Sigmoid colon (tissue), 7 donors: ENCODE data around the gene DCHS2. TPM values are rescaled to one million over a fixed set of nuclear protein-coding genes. Genes with fewer than 3 reads are reported as not detected.

ENCODE experiments used
- DNase-seq: peaks from one replicate; pipeline ENCODE4 v3.0.0-alpha.2; 2019
- H3K27ac ChIP-seq, 4 donors: fragments of 200-600 bp; sonication (generic); one replicate each; pipeline ENCODE4 v1.5.1; 2016 to 2019; ENCODE audit warnings: mild to moderate bottlenecking in 1 of 4
- H3K27me3 ChIP-seq, 3 donors: fragments of 200-600 bp; sonication (generic); one replicate each; pipeline ENCODE4 v1.5.1; 2019; ENCODE audit warnings: mild to moderate bottlenecking in 1 of 3
- H3K36me3 ChIP-seq, 4 donors: fragments of 200-600 bp; sonication (generic); one replicate each; pipeline ENCODE4 v1.5.1; 2016 to 2019
- H3K4me1 ChIP-seq, 4 donors: fragments of 200-600 bp; sonication (generic); one replicate each; pipeline ENCODE4 v1.5.1; 2017 to 2019
- H3K4me3 ChIP-seq, 4 donors: fragments of 200-600 bp; sonication (generic); one replicate each; pipeline ENCODE4 v1.5.1; 2017 to 2019; ENCODE audit warnings: mild to moderate bottlenecking in 2 of 4, moderate library complexity in 1 of 4
- H3K9me3 ChIP-seq, 4 donors: fragments of 200-600 bp in 3 of 4; sonication (generic) in 3 of 4; one replicate each; pipeline versions ENCODE4 v1.5.1 to v1.6.1; 2013 to 2019
- EP300 ChIP-seq, 4 donors: sonication (generic); formaldehyde crosslinking; IDR thresholded peaks; one replicate each; pipeline ENCODE4 v1.6.1; 2017; ENCODE audit warnings: antibody characterized with exemption in 4 of 4
- POLR2A ChIP-seq, 2 donors: fragments of 450-650 bp; IDR thresholded peaks; one replicate each; pipeline ENCODE4 v1.6.1; 2016; ENCODE audit warnings: antibody characterized with exemption in 2 of 2, mild to moderate bottlenecking in 2 of 2, moderate library complexity in 2 of 2
- POLR2AphosphoS5 ChIP-seq, 4 donors: sonication (generic); formaldehyde crosslinking; IDR thresholded peaks; one replicate each; pipeline ENCODE4 v1.6.1; 2017; ENCODE audit warnings: antibody characterized with exemption in 4 of 4
- WGBS, 2 donors: extraction: QIAGEN DNeasy Blood & Tissue Kit; methylation state at CpG; one replicate each; pipeline ENCODE4 v1.1.7; 2013; 5-methylcytosine and 5-hydroxymethylcytosine counted together
- intact Hi-C: fragments of 100-400 bp; cut with DNase I; formaldehyde crosslinking; loops from one replicate; pipeline ENCODE4 v1.15.1; 2023
- polyA plus RNA-seq, 3 donors: library from polyadenylated mRNA; stranded (reverse); fragments of 200-250 nt; gene quantifications; one replicate each; pipeline ENCODE4 v1.2.3, GENCODE V29; 2013
- total RNA-seq, 4 donors: library from RNA; depleted of rRNA; stranded (reverse); fragments of >200 nt; gene quantifications; one replicate each; pipeline ENCODE4 v1.1.0, GENCODE V29; 2016
- TF ChIP-seq, protein P1 (sequence below), 4 experiments: fragments of 450-650 bp in 3 of 4; fragments of 200-600 bp in 1 of 4; IDR thresholded peaks; one replicate each; pipeline ENCODE4 v1.5.1; 2016 to 2019; ENCODE audit warnings: antibody characterized with exemption in 4 of 4, mild to moderate bottlenecking in 3 of 4, moderate library complexity in 2 of 4
- donor health status: healthy with polysubstance abuse.
- donor health status: Bipolar disorder and iron deficiency.
- donor health status: healthy.

DCHS2 gene
- total RNA-seq (10 to 100 TPM; 13.6 to 24.1 (median 17.2) TPM), polyA plus RNA-seq (under 1 TPM; under 0.01 to 0.61 (median under 0.01) TPM)

GRCh38 chr4:154491341-154492271, at the start of gene DCHS2:
Gene DCHS2 (minus strand): TSS chr4:154491799. CDS start chr4:154491355, 444 bp downstream.
- Histone ChIP-seq H3K4me3 (peak within 1 kb of the TSS; percentile 46 to 57 (median 52)), H3K36me3 (no peaks in the 10 kb centered on the region), H3K27me3 (peaks cover 0 to 10% (median 0%) of the 10 kb centered on the region in 3 donors), H3K27ac (peak within 1 kb of the TSS in 3 of 4 donors; percentile 60 to 77 (median 76)), H3K9me3 (no peaks in the 10 kb centered on the region), H3K4me1 (peaks cover 0 to 36% (median 19%) of the 10 kb centered on the region in 4 donors)
- TF ChIP-seq POLR2AphosphoS5 (IDR thresholded peaks at IDR 0.05), result peak in 2 of 4 donors; percentile 29 to 35
- TF ChIP-seq EP300 (IDR thresholded peaks at IDR 0.05), result no peak
- peak; percentile 78 for DNase-seq
- WGBS, 2 donors, result 1% methylated on average over 53 of the region's 53 CpGs
- intact Hi-C loops, result loop anchor here (2.0 to 5.0 kb wide), 2 partner anchors 75 to 94 kb away; no protein-coding TSS in a partner anchor

DNA sequence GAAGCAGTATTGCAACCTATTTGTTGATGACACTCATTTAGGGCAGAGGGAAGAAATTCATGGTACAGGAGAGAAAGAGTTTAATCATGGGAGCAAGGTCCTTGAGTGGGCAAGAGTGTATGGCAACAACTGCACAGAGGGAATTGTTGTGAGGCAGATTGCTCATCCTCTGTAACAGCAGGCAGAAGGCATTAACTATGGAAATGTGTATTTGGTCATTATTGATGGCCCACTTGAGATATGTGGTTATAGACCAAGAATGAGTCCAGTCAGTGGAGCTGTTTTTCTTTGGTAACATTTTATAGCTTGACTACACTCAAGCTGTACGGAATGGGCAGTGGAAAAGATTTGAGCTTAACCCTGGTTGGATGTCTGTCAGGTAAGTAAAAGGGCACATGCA, 42.7 kb upstream of the DCHS2 start:
- no peak for DNase-seq
- peaks cover 0 to 8% (median 7%) of the 10 kb centered on the region in 4 donors for H3K4me1 ChIP-seq
- WGBS, 2 donors, result 64 to 80% methylated on average over 1 of the region's 1 CpG
- TF ChIP-seq, protein P1, sequence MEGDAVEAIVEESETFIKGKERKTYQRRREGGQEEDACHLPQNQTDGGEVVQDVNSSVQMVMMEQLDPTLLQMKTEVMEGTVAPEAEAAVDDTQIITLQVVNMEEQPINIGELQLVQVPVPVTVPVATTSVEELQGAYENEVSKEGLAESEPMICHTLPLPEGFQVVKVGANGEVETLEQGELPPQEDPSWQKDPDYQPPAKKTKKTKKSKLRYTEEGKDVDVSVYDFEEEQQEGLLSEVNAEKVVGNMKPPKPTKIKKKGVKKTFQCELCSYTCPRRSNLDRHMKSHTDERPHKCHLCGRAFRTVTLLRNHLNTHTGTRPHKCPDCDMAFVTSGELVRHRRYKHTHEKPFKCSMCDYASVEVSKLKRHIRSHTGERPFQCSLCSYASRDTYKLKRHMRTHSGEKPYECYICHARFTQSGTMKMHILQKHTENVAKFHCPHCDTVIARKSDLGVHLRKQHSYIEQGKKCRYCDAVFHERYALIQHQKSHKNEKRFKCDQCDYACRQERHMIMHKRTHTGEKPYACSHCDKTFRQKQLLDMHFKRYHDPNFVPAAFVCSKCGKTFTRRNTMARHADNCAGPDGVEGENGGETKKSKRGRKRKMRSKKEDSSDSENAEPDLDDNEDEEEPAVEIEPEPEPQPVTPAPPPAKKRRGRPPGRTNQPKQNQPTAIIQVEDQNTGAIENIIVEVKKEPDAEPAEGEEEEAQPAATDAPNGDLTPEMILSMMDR (IDR thresholded peaks at IDR 0.05), result no peak
- no peak for TF ChIP-seq POLR2AphosphoS5 (IDR thresholded peaks at IDR 0.05)
- no peak for TF ChIP-seq EP300 (IDR thresholded peaks at IDR 0.05)
- no peak for TF ChIP-seq POLR2A (IDR thresholded peaks at IDR 0.05)
- H3K27ac ChIP-seq, result no peak overlapping the region
- intact Hi-C loops, result no loop called here
- H3K9me3 ChIP-seq, result no peaks in the 10 kb centered on the region
- no peak overlapping the region for H3K4me3 ChIP-seq
- no peaks in the 10 kb centered on the region for H3K27me3 ChIP-seq
- peaks cover 8 to 36% (median 17%) of the 10 kb centered on the region in 4 donors for H3K36me3 ChIP-seq

GRCh38 chr4:154529728-154530519, 38.3 kb upstream of the DCHS2 start:
- Histone ChIP-seq H3K4me1 (peaks cover 0 to 14% (median 12%) of the 10 kb centered on the region in 4 donors), H3K27me3 (no peaks in the 10 kb centered on the region), H3K4me3 (no peak overlapping the region), H3K36me3 (no peaks in the 10 kb centered on the region), H3K27ac (no peak overlapping the region), H3K9me3 (no peaks in the 10 kb centered on the region)
- 87% methylated on average over 4 of the region's 4 CpGs for WGBS, 2 donors
- intact Hi-C loops, result no loop called here
- no peak for DNase-seq
- TF ChIP-seq, protein P1 (IDR thresholded peaks at IDR 0.05), result no peak
- no peak for TF ChIP-seq POLR2A (IDR thresholded peaks at IDR 0.05)
- TF ChIP-seq POLR2AphosphoS5 (IDR thresholded peaks at IDR 0.05), result no peak
- TF ChIP-seq EP300 (IDR thresholded peaks at IDR 0.05), result no peak

- no peaks in the 10 kb centered on the region for H3K36me3 ChIP-seq
- intact Hi-C loops, result no loop called here
- H3K4me1 ChIP-seq, result peaks cover 0 to 14% (median 12%) of the 10 kb centered on the region in 4 donors
- H3K4me3 ChIP-seq, result no peak overlapping the region
- no peaks in the 10 kb centered on the region for H3K27me3 ChIP-seq
- 23 to 64% methylated on average over 2 of the region's 2 CpGs for WGBS, 2 donors
- no peaks in the 10 kb centered on the region for H3K9me3 ChIP-seq
- no peak overlapping the region for H3K27ac ChIP-seq
- DNase-seq, result no peak
- TF ChIP-seq POLR2AphosphoS5 (IDR thresholded peaks at IDR 0.05) (no peak), POLR2A (IDR thresholded peaks at IDR 0.05) (no peak), EP300 (IDR thresholded peaks at IDR 0.05) (no peak)
- TF ChIP-seq, protein P1 (IDR thresholded peaks at IDR 0.05), result no peak
Observed at GRCh38 chr4:154528869-154529268, 37.3 kb upstream of the DCHS2 start.
